ENCODE results near the gene CUL2. TPM values are rescaled to one million over a fixed set of nuclear protein-coding genes. Genes with fewer than 3 reads are reported as not detected.
"Not testable (repeated sequence)": the region's sequence is repeated elsewhere in the genome, so short reads cannot be mapped to it uniquely, and the experiment has no call there.

The CUL2 gene
- total RNA-seq, 2 experiments from 2014 or later, result 35.3 to 36.9 TPM

GRCh38 chr10:35119378-35119777, 29.2 kb upstream of the CUL2 start:
- no peaks in the 10 kb centered on the region for H3K27me3 Mint-ChIP-seq (ENCODE audit: low read depth)
- H3K27ac Mint-ChIP-seq, result no peak overlapping the region
- no peaks in the 10 kb centered on the region for H3K36me3 Mint-ChIP-seq (ENCODE audit: low read depth)
- H3K9me3 Mint-ChIP-seq, result no peaks in the 10 kb centered on the region
- peaks cover 10% of the 10 kb centered on the region for H3K4me1 Mint-ChIP-seq (ENCODE audit: low read depth)
- intact Hi-C loops (cut with micrococcal nuclease), result no loop called here
- DNase-seq, result no peak
- CTCF ChIA-PET, result interaction anchor here (0.6 to 11.0 kb wide), 13 partner anchors 14 to 443 kb away, joined by 3 to 223 read pairs (median 4); no protein-coding TSS in a partner anchor
- no peak overlapping the region for H3K4me3 Mint-ChIP-seq

- H3K27ac Mint-ChIP-seq, result no peak overlapping the region
- no peaks in the 10 kb centered on the region for H3K4me1 Mint-ChIP-seq (ENCODE audit: low read depth)
- DNase-seq, result no peak
- H3K9me3 Mint-ChIP-seq, result no peaks in the 10 kb centered on the region
- no peaks in the 10 kb centered on the region for H3K27me3 Mint-ChIP-seq (ENCODE audit: low read depth)
- H3K4me3 Mint-ChIP-seq, result no peak overlapping the region
- CTCF ChIA-PET, result interaction anchor here (2.0 kb wide), 1 partner anchor 14 kb away, joined by 7 read pairs; the partner anchor contains the start of gene CREM
- intact Hi-C loops (cut with micrococcal nuclease), result no loop called here
- H3K36me3 Mint-ChIP-seq (ENCODE audit: low read depth), result no peaks in the 10 kb centered on the region
These were observed 22.4 kb upstream of the CUL2 start for GRCh38 chr10:35112571-35112970.

GRCh38 chr10:35103882-35104281, 13.7 kb upstream of the CUL2 start:
- H3K27me3 Mint-ChIP-seq (ENCODE audit: low read depth), result no peaks in the 10 kb centered on the region
- H3K27ac Mint-ChIP-seq, result no peak overlapping the region
- intact Hi-C loops (cut with micrococcal nuclease), result no loop called here
- H3K9me3 Mint-ChIP-seq, result no peaks in the 10 kb centered on the region
- H3K4me3 Mint-ChIP-seq, result no peak overlapping the region
- CTCF ChIA-PET, result interaction anchor here (0.7 to 1.0 kb wide), 2 partner anchors 19 to 398 kb away, joined by 3 to 4 read pairs; no protein-coding TSS in a partner anchor
- no peak for DNase-seq
- H3K36me3 Mint-ChIP-seq (ENCODE audit: low read depth), result no peaks in the 10 kb centered on the region
- no peaks in the 10 kb centered on the region for H3K4me1 Mint-ChIP-seq (ENCODE audit: low read depth)

- intact Hi-C loops (cut with micrococcal nuclease), result loop anchor here (10.0 kb wide), 1 partner anchor 433 kb away; no protein-coding TSS in a partner anchor
- H3K27me3 Mint-ChIP-seq (ENCODE audit: low read depth), result no peaks in the 10 kb centered on the region
- no peak overlapping the region for H3K27ac Mint-ChIP-seq
- H3K9me3 Mint-ChIP-seq, result peaks cover 2% of the 10 kb centered on the region
- H3K4me1 Mint-ChIP-seq (ENCODE audit: low read depth), result no peaks in the 10 kb centered on the region
- CTCF ChIA-PET, result no interaction called here
- no peak overlapping the region for H3K4me3 Mint-ChIP-seq
- DNase-seq, result no peak
- no peaks in the 10 kb centered on the region for H3K36me3 Mint-ChIP-seq (ENCODE audit: low read depth)
These were observed 7.4 kb upstream of the CUL2 start for GRCh38 chr10:35097510-35097909.

GRCh38 chr10:35096312-35096711, 6.2 kb upstream of the CUL2 start:
- intact Hi-C loops (cut with micrococcal nuclease), result loop anchor here (10.0 kb wide), 1 partner anchor 432 kb away; no protein-coding TSS in a partner anchor

GRCh38 chr10:35092851-35093250, 2.7 kb upstream of the CUL2 start:
- Mint-ChIP-seq H3K27ac (no peak overlapping the region), H3K27me3 (ENCODE audit: low read depth) (no peaks in the 10 kb centered on the region), H3K4me1 (ENCODE audit: low read depth) (peaks cover 22% of the 10 kb centered on the region), H3K36me3 (ENCODE audit: low read depth) (peaks cover 1% of the 10 kb centered on the region), H3K4me3 (no peak overlapping the region), H3K9me3 (peaks cover 2% of the 10 kb centered on the region)
- CTCF ChIA-PET, result no interaction called here
- intact Hi-C loops (cut with micrococcal nuclease), result loop anchor here (5.0 to 10.0 kb wide), 2 partner anchors 81 to 428 kb away; no protein-coding TSS in a partner anchor
- peak; percentile 21 for DNase-seq

More at GRCh38 chr10:35096312-35096711, 6.2 kb upstream of the CUL2 start:
- no peak overlapping the region for H3K27ac Mint-ChIP-seq
- H3K27me3 Mint-ChIP-seq (ENCODE audit: low read depth), result no peaks in the 10 kb centered on the region
- no peak for DNase-seq
- H3K36me3 Mint-ChIP-seq (ENCODE audit: low read depth), result no peaks in the 10 kb centered on the region
- CTCF ChIA-PET, result interaction anchor here (0.6 to 1.3 kb wide), 2 partner anchors 16 to 195 kb away, joined by 3 read pairs; no protein-coding TSS in a partner anchor
- H3K4me1 Mint-ChIP-seq (ENCODE audit: low read depth), result peaks cover under 1% of the 10 kb centered on the region
- H3K9me3 Mint-ChIP-seq, result peaks cover 2% of the 10 kb centered on the region
- H3K4me3 Mint-ChIP-seq, result no peak overlapping the region

- peaks cover 2% of the 10 kb centered on the region for H3K9me3 Mint-ChIP-seq
- no peak for DNase-seq
- no peak overlapping the region for H3K27ac Mint-ChIP-seq
- CTCF ChIA-PET, result interaction anchor here (2.1 kb wide), 1 partner anchor 103 kb away, joined by 11 read pairs; no protein-coding TSS in a partner anchor
- peaks cover 29% of the 10 kb centered on the region for H3K4me1 Mint-ChIP-seq (ENCODE audit: low read depth)
- intact Hi-C loops (cut with micrococcal nuclease), result loop anchor here (2.0 to 10.0 kb wide), 3 partner anchors 80 to 427 kb away; no protein-coding TSS in a partner anchor
- H3K27me3 Mint-ChIP-seq (ENCODE audit: low read depth), result no peaks in the 10 kb centered on the region
- peaks cover 7% of the 10 kb centered on the region for H3K36me3 Mint-ChIP-seq (ENCODE audit: low read depth)
- no peak overlapping the region for H3K4me3 Mint-ChIP-seq
These were observed 2.1 kb upstream of the CUL2 start for GRCh38 chr10:35091994-35092790.

- Mint-ChIP-seq H3K27me3 (ENCODE audit: low read depth) (no peaks in the 10 kb centered on the region), H3K4me3 (peak overlapping the region; percentile 90), H3K36me3 (ENCODE audit: low read depth) (peaks cover 8% of the 10 kb centered on the region), H3K27ac (peak overlapping the region; percentile 84), H3K9me3 (peaks cover 2% of the 10 kb centered on the region), H3K4me1 (ENCODE audit: low read depth) (peaks cover 45% of the 10 kb centered on the region)
- DNase-seq, result peak; percentile 22
- CTCF ChIA-PET, result interaction anchor here (1.1 to 2.3 kb wide), 2 partner anchors 36 to 106 kb away, joined by 5 to 6 read pairs; no protein-coding TSS in a partner anchor
- intact Hi-C loops (cut with micrococcal nuclease), result loop anchor here (1.0 to 10.0 kb wide), 8 partner anchors 37 to 425 kb away; partner anchors contain the start of genes CREM and PARD3
These were observed 455 bp downstream of the CUL2 start for GRCh38 chr10:35089611-35090161.

GRCh38 chr10:35083242-35083641, 6.9 kb downstream of the CUL2 start:
- Mint-ChIP-seq H3K27me3 (ENCODE audit: low read depth) (no peaks in the 10 kb centered on the region), H3K27ac (no peak overlapping the region), H3K9me3 (peaks cover 1% of the 10 kb centered on the region), H3K4me3 (no peak overlapping the region), H3K36me3 (ENCODE audit: low read depth) (peaks cover 23% of the 10 kb centered on the region), H3K4me1 (ENCODE audit: low read depth) (peaks cover 56% of the 10 kb centered on the region)
- intact Hi-C loops (cut with micrococcal nuclease), result loop anchor here (10.0 kb wide), 1 partner anchor 268 kb away; the partner anchor contains the start of gene PARD3
- CTCF ChIA-PET, result interaction anchor here (0.7 kb wide), 1 partner anchor 198 kb away, joined by 3 read pairs; no protein-coding TSS in a partner anchor
- DNase-seq, result no peak

GRCh38 chr10:35080261-35080660, 9.9 kb downstream of the CUL2 start:
- intact Hi-C loops (cut with micrococcal nuclease), result loop anchor here (10.0 kb wide), 1 partner anchor 265 kb away; the partner anchor contains the start of gene PARD3
- peaks cover 15% of the 10 kb centered on the region for H3K36me3 Mint-ChIP-seq (ENCODE audit: low read depth)
- DNase-seq; H3K9me3 Mint-ChIP-seq; H3K27me3 Mint-ChIP-seq (ENCODE audit: low read depth); H3K27ac Mint-ChIP-seq; H3K4me3 Mint-ChIP-seq: not testable (repeated sequence)
- CTCF ChIA-PET, result interaction anchor here (0.9 to 1.0 kb wide), 2 partner anchors 16 to 245 kb away, joined by 3 to 6 read pairs; no protein-coding TSS in a partner anchor
- H3K4me1 Mint-ChIP-seq (ENCODE audit: low read depth), result peaks cover 31% of the 10 kb centered on the region

- Mint-ChIP-seq H3K27ac (no peak overlapping the region), H3K9me3 (peaks cover 1% of the 10 kb centered on the region), H3K27me3 (ENCODE audit: low read depth) (no peaks in the 10 kb centered on the region), H3K4me1 (ENCODE audit: low read depth) (peaks cover 34% of the 10 kb centered on the region), H3K36me3 (ENCODE audit: low read depth) (peaks cover 15% of the 10 kb centered on the region), H3K4me3 (no peak overlapping the region)
- DNase-seq, result no peak
- intact Hi-C loops (cut with micrococcal nuclease), result loop anchor here (10.0 kb wide), 1 partner anchor 265 kb away; the partner anchor contains the start of gene PARD3
- CTCF ChIA-PET, result interaction anchor here (0.9 kb wide), 1 partner anchor 246 kb away, joined by 6 read pairs; no protein-coding TSS in a partner anchor
These were observed 10.4 kb downstream of the CUL2 start for GRCh38 chr10:35079763-35080162.

- CTCF ChIA-PET, result no interaction called here
- intact Hi-C loops (cut with micrococcal nuclease), result no loop called here
- Mint-ChIP-seq H3K4me3 (no peak overlapping the region), H3K27ac (no peak overlapping the region), H3K9me3 (peaks cover 1% of the 10 kb centered on the region), H3K27me3 (ENCODE audit: low read depth) (no peaks in the 10 kb centered on the region), H3K4me1 (ENCODE audit: low read depth) (peaks cover 33% of the 10 kb centered on the region), H3K36me3 (ENCODE audit: low read depth) (peaks cover 15% of the 10 kb centered on the region)
- no peak for DNase-seq
These were observed 10.9 kb downstream of the CUL2 start for GRCh38 chr10:35079265-35079664.
